D721Med (cell line): Measurements from ENCODE around the gene TLX2.

Experiments
- DNase-seq: peaks from one replicate; pipeline ENCODE4 v3.0.0; 2011; ENCODE audit warnings: low spot score; ENCODE audit not compliant: insufficient read length
- FAIRE-seq: peaks from 2 replicates; lab custom pipeline; 2011; peaks lifted over from hg19 to GRCh38; lab: Jason Lieb, UNC
- TF ChIP-seq, protein P1 (sequence below): IDR thresholded peaks from 2 replicates; pipeline ENCODE4 v1.5.1; 2012; ENCODE audit warnings: mild to moderate bottlenecking, control low read depth; ENCODE audit not compliant: insufficient read depth; ENCODE audit errors: missing control alignments

The TLX2 gene

DNA sequence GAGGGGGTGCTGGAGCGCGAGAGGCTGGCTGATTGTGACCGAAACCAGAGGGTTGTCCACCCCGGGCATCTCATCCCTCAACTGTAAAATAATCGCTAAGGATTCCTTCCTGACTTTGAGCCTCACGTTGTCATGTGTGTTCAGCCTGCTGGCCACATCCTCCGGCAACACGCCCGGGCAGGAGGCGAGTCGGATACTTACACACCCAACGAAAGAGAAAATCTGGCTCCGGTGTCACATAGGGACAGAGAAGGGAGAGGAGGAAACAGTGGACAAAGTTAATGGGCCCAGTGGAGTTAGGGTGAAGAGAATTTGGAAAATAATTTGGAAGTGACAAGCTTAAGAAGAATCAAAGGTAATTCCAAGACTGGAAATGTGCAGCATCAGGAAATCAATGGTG, 2.4 kb downstream of the TLX2 start:
- FAIRE-seq: no peak
- TF ChIP-seq, protein P1, sequence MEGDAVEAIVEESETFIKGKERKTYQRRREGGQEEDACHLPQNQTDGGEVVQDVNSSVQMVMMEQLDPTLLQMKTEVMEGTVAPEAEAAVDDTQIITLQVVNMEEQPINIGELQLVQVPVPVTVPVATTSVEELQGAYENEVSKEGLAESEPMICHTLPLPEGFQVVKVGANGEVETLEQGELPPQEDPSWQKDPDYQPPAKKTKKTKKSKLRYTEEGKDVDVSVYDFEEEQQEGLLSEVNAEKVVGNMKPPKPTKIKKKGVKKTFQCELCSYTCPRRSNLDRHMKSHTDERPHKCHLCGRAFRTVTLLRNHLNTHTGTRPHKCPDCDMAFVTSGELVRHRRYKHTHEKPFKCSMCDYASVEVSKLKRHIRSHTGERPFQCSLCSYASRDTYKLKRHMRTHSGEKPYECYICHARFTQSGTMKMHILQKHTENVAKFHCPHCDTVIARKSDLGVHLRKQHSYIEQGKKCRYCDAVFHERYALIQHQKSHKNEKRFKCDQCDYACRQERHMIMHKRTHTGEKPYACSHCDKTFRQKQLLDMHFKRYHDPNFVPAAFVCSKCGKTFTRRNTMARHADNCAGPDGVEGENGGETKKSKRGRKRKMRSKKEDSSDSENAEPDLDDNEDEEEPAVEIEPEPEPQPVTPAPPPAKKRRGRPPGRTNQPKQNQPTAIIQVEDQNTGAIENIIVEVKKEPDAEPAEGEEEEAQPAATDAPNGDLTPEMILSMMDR: no peak

DNA sequence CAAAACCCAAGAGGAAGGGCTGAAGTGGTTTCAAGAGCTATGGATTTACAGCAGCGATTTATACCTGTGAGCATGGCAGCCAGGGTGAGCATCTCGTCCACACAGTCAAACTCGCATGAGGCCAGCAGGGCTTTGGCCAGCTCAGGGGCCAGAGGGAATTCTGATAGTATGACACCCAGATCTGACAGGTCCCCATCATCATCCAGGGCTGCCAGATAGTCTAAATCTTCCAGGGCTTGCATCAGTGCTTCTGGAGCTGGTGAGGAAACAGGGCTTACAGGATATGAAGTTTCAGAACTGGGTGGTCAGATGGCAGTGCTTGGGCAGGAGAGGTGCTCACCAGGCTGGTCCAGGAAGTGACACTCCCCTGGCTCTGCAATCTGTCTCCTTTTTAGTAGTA, 8.3 kb downstream of the TLX2 start:
- TF ChIP-seq, protein P1: no peak
- no peak for FAIRE-seq
- DNase-seq: no peak

More for the DNA sequence above, 2.4 kb downstream of the TLX2 start:
- DNase-seq: no peak

GRCh38 chr2:74524005-74524404, 9.8 kb downstream of the TLX2 start:
- DNase-seq (no peak), FAIRE-seq (no peak)
- TF ChIP-seq, protein P1: no peak

- FAIRE-seq: no peak
- DNase-seq: no peak
- TF ChIP-seq, protein P1: no peak
These were observed 10.9 kb downstream of the TLX2 start for GRCh38 chr2:74524955-74525716.

- TF ChIP-seq, protein P1: no peak
- no peak for FAIRE-seq
- peak; percentile 55 for DNase-seq
These were observed 11.7 kb downstream of the TLX2 start, which contains the start of gene DQX1 for GRCh38 chr2:74525717-74526648. TSS of gene DQX1 (minus strand) at chr2:74526231. CDS start at chr2:74525729, 502 bp downstream.

- TF ChIP-seq, protein P1: no peak
- FAIRE-seq (no peak), DNase-seq (no peak)
These were observed 12.5 kb downstream of the TLX2 start for GRCh38 chr2:74526649-74527230.
